ENCODE measurements around the gene ELAVL3.
A peak's percentile ranks its signal among the peaks of the same experiment; 100 is the strongest.

Gene ELAVL3

GRCh38 chr19:11480715-11481533 lies at the start of gene ELAVL3:
Gene ELAVL3, minus strand, starts transcription at chr19:11481046. Its CDS starts 438 bp downstream, at chr19:11480608.
- DNase-seq = no peak

- DNase-seq = peak; percentile 34 to 39
Observed at GRCh38 chr19:11530432-11530831, 49.6 kb upstream of the ELAVL3 start.

GRCh38 chr19:11528551-11529341 lies 47.9 kb upstream of the ELAVL3 start, which contains the start of gene ECSIT:
Gene ECSIT, minus strand, starts transcription at chr19:11529134. Its CDS starts 9,964 bp downstream, at chr19:11519170.
- DNase-seq = peak; percentile 85 to 89

GRCh38 chr19:11519138-11519537 lies 38.3 kb upstream of the ELAVL3 start:
- DNase-seq = no peak

GRCh38 chr19:11513946-11514345 lies 33.1 kb upstream of the ELAVL3 start:
- DNase-seq = no peak

GRCh38 chr19:11510444-11510843 lies 29.6 kb upstream of the ELAVL3 start:
- no peak for DNase-seq

GRCh38 chr19:11507370-11508078 lies 26.7 kb upstream of the ELAVL3 start:
- DNase-seq = no peak

- DNase-seq = no peak
Observed at GRCh38 chr19:11506967-11507366, 26.1 kb upstream of the ELAVL3 start.

GRCh38 chr19:11506101-11506555 lies 25.3 kb upstream of the ELAVL3 start:
- peak in 1 of 2 donors; percentile 12 for DNase-seq

GRCh38 chr19:11505504-11506100 lies 24.8 kb upstream of the ELAVL3 start, which contains the start of gene ZNF653:
Gene ZNF653, minus strand, starts transcription at chr19:11505839. Its CDS starts 53 bp downstream, at chr19:11505786.
- peak; percentile 93 to 94 for DNase-seq

GRCh38 chr19:11505032-11505503 lies 24.2 kb upstream of the ELAVL3 start:
- peak; percentile 95 to 97 for DNase-seq

GRCh38 chr19:11504502-11505031 lies 23.7 kb upstream of the ELAVL3 start:
- DNase-seq = no peak

GRCh38 chr19:11499890-11500420 lies 19.1 kb upstream of the ELAVL3 start:
- no peak for DNase-seq

GRCh38 chr19:11499220-11499726 lies 18.4 kb upstream of the ELAVL3 start:
- no peak for DNase-seq

- DNase-seq = peak; percentile 64
Observed at GRCh38 chr19:11496391-11497163, 15.7 kb upstream of the ELAVL3 start.

- no peak for DNase-seq
Observed at GRCh38 chr19:11495885-11496284, 15.0 kb upstream of the ELAVL3 start.

- no peak for DNase-seq
Observed at GRCh38 chr19:11495481-11495880, 14.6 kb upstream of the ELAVL3 start.

- no peak for DNase-seq
Observed at GRCh38 chr19:11494634-11495285, 13.9 kb upstream of the ELAVL3 start.

- no peak for DNase-seq
Observed at GRCh38 chr19:11489378-11489777, 8.5 kb upstream of the ELAVL3 start.

Data from stimulated activated CD4-positive, alpha-beta T cell treated with anti-CD3 and anti-CD28 coated beads, Interleukin-2, amount 100 ng/mL, for 48 hours (primary cell).